ENCODE results near the gene KRTAP1-3.

DNA sequence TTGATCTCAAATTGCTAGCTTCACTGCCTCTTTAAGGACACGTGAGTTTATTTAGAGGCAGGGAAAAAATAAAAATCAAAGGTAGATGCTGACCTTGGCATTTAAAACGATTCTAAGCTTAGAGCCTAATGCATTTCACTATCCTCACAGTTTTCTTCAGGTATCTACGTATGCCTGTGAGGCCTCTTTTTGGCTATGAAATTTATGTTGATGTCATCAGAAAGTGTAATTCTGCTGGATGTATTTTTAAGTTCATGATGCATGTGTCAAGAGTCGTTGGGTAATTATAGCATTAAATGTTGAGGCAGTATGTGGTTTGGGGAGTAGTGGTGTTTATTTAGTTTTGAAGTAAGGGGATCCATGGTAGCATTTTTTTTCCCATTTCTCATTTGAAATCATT is 30.7 kb downstream of the KRTAP1-3 start:
- TF ChIP-seq CTCF (conservative IDR thresholded peaks at IDR 0.05) (no peak), ZFX (IDR thresholded peaks at IDR 0.05) (no peak)
